HepG2 (cell line): ENCODE measurements around the gene ITGAE. TPM values are rescaled to one million over a fixed set of nuclear protein-coding genes. Genes with fewer than 3 reads are reported as not detected.

Experiments used
- CEBPB ChIP-seq: IDR thresholded peaks from 2 replicates; pipeline ENCODE4 v1.6.1; 2011; ENCODE audit warnings: low read depth, low read length, improper control_type of control experiment, borderline replicate concordance
- GABPA ChIP-seq, 2 experiments: IDR thresholded peaks; 2 replicates each; pipeline ENCODE4 v1.6.1; 2011 to 2016; ENCODE audit warnings: low read depth in 2 of 2, low read length in 1 of 2, missing biosample characterization in 1 of 2, missing genetic modification characterization in 1 of 2
- GFI1 ChIP-seq: sonication (generic); formaldehyde crosslinking; IDR thresholded peaks from 2 replicates; pipeline ENCODE4 v1.5.0; 2020; ENCODE audit warnings: missing genetic modification reagents, mild to moderate bottlenecking, borderline replicate concordance
- HOXA5 ChIP-seq: sonication (generic); formaldehyde crosslinking; IDR thresholded peaks from 2 replicates; pipeline ENCODE4 v1.4.0; 2020; ENCODE audit warnings: missing genetic modification reagents
- KMT2B ChIP-seq: IDR thresholded peaks from 2 replicates; pipeline ENCODE4 v1.6.1; 2016; ENCODE audit warnings: missing genetic modification reagents, missing compliant biosample characterization
- MAFF ChIP-seq: IDR thresholded peaks from 2 replicates; pipeline ENCODE4 v1.6.1; 2011; ENCODE audit warnings: low read depth, low read length, improper control_type of control experiment
- MXD3 ChIP-seq: IDR thresholded peaks from 2 replicates; pipeline ENCODE4 v1.6.1; 2016; ENCODE audit warnings: mild to moderate bottlenecking, missing biosample characterization, missing genetic modification reagents
- PHB2 ChIP-seq: fragments of 450-650 bp; IDR thresholded peaks from 2 replicates; pipeline ENCODE4 v1.6.1; 2018; ENCODE audit not compliant: partially characterized antibody
- SIX4 ChIP-seq: sonication (generic); formaldehyde crosslinking; IDR thresholded peaks from 2 replicates; pipeline ENCODE4 v1.4.0; 2020; ENCODE audit warnings: missing genetic modification reagents
- ZBTB34 ChIP-seq: sonication (generic); formaldehyde crosslinking; IDR thresholded peaks from 2 replicates; pipeline ENCODE4 v1.8.0; 2022; ENCODE audit warnings: mild to moderate bottlenecking, missing genetic modification reagents
- ZFP36 ChIP-seq: fragments of 150-350 bp; IDR thresholded peaks from 2 replicates; pipeline ENCODE4 v1.6.1; 2018; ENCODE audit warnings: borderline replicate concordance, low read length, low read depth; ENCODE audit not compliant: partially characterized antibody
- ZNF121 ChIP-seq: sonication (generic); formaldehyde crosslinking; IDR thresholded peaks from 2 replicates; pipeline ENCODE4 v1.5.0; 2020; ENCODE audit warnings: mild to moderate bottlenecking, missing genetic modification reagents
- ZNF20 ChIP-seq: sonication (generic); formaldehyde crosslinking; IDR thresholded peaks from 2 replicates; pipeline ENCODE4 v1.4.0; 2020; ENCODE audit warnings: mild to moderate bottlenecking, moderate library complexity, missing genetic modification reagents
- ZNF572 ChIP-seq: sonication (generic); formaldehyde crosslinking; IDR thresholded peaks from 2 replicates; pipeline ENCODE4 v1.5.1; 2020; ENCODE audit warnings: mild to moderate bottlenecking, missing genetic modification reagents
- ZNF619 ChIP-seq: sonication (generic); formaldehyde crosslinking; IDR thresholded peaks from 2 replicates; pipeline ENCODE4 v1.4.0; 2020; ENCODE audit warnings: mild to moderate bottlenecking, missing genetic modification reagents
- ZNF841 ChIP-seq: sonication (generic); formaldehyde crosslinking; IDR thresholded peaks from 2 replicates; pipeline ENCODE4 v1.8.1; 2023; ENCODE audit warnings: missing genetic modification reagents, borderline replicate concordance
- polyA plus RNA-seq, 8 experiments: library from polyadenylated mRNA; depleted of rRNA in 3 of 8; stranded (reverse) in 7 of 8; unstranded in 1 of 8; fragments of >200 nt; fragmentation: Illumina TruSeq in 4 of 8; extraction: Trizol in 4 of 8; gene quantifications; 2 replicates each; pipeline versions ENCODE4 v1.2.1 to v1.2.3, GENCODE V29; 2011 to 2016; ENCODE audit warnings: low read depth in 4 of 8, missing spikeins in 1 of 8, mixed read lengths in 1 of 8; ENCODE audit not compliant: insufficient read depth in 1 of 8
- total RNA-seq, 5 experiments: library from RNA; depleted of rRNA; stranded (reverse); fragments of >200 nt; fragmentation: Illumina TruSeq; extraction: Trizol; gene quantifications; 2 replicates each; pipeline ENCODE4 v1.2.3, GENCODE V29; 2016; ENCODE audit warnings: low read depth in 1 of 5
- TF ChIP-seq, protein P1 (sequence below): sonication (generic); formaldehyde crosslinking; IDR thresholded peaks from 2 replicates; pipeline ENCODE4 v1.5.0; 2020; ENCODE audit warnings: mild to moderate bottlenecking, missing genetic modification reagents, borderline replicate concordance
- TF ChIP-seq, protein P2 (sequence below): IDR thresholded peaks from 2 replicates; pipeline ENCODE4 v1.6.1; 2016; ENCODE audit warnings: mild to moderate bottlenecking

The ITGAE gene
- total and polyA plus RNA-seq, 2 of the 13 experiments (the other 11 are each of a cell fraction or from before 2014, with no cell fraction given): 42.3 to 49.0 TPM

GRCh38 chr17:3802461-3803307 is 1.7 kb upstream of the ITGAE start (continued):
- TF ChIP-seq, protein P1, sequence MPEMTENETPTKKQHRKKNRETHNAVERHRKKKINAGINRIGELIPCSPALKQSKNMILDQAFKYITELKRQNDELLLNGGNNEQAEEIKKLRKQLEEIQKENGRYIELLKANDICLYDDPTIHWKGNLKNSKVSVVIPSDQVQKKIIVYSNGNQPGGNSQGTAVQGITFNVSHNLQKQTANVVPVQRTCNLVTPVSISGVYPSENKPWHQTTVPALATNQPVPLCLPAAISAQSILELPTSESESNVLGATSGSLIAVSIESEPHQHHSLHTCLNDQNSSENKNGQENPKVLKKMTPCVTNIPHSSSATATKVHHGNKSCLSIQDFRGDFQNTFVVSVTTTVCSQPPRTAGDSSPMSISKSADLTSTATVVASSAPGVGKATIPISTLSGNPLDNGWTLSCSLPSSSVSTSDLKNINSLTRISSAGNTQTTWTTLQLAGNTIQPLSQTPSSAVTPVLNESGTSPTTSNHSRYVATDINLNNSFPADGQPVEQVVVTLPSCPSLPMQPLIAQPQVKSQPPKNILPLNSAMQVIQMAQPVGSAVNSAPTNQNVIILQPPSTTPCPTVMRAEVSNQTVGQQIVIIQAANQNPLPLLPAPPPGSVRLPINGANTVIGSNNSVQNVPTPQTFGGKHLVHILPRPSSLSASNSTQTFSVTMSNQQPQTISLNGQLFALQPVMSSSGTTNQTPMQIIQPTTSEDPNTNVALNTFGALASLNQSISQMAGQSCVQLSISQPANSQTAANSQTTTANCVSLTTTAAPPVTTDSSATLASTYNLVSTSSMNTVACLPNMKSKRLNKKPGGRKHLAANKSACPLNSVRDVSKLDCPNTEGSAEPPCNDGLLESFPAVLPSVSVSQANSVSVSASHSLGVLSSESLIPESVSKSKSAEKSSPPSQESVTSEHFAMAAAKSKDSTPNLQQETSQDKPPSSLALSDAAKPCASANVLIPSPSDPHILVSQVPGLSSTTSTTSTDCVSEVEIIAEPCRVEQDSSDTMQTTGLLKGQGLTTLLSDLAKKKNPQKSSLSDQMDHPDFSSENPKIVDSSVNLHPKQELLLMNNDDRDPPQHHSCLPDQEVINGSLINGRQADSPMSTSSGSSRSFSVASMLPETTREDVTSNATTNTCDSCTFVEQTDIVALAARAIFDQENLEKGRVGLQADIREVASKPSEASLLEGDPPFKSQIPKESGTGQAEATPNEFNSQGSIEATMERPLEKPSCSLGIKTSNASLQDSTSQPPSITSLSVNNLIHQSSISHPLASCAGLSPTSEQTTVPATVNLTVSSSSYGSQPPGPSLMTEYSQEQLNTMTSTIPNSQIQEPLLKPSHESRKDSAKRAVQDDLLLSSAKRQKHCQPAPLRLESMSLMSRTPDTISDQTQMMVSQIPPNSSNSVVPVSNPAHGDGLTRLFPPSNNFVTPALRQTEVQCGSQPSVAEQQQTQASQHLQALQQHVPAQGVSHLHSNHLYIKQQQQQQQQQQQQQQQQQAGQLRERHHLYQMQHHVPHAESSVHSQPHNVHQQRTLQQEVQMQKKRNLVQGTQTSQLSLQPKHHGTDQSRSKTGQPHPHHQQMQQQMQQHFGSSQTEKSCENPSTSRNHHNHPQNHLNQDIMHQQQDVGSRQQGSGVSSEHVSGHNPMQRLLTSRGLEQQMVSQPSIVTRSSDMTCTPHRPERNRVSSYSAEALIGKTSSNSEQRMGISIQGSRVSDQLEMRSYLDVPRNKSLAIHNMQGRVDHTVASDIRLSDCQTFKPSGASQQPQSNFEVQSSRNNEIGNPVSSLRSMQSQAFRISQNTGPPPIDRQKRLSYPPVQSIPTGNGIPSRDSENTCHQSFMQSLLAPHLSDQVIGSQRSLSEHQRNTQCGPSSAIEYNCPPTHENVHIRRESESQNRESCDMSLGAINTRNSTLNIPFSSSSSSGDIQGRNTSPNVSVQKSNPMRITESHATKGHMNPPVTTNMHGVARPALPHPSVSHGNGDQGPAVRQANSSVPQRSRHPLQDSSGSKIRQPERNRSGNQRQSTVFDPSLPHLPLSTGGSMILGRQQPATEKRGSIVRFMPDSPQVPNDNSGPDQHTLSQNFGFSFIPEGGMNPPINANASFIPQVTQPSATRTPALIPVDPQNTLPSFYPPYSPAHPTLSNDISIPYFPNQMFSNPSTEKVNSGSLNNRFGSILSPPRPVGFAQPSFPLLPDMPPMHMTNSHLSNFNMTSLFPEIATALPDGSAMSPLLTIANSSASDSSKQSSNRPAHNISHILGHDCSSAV (CRISPR knock-in tag): no peak
- TF ChIP-seq, protein P2, sequence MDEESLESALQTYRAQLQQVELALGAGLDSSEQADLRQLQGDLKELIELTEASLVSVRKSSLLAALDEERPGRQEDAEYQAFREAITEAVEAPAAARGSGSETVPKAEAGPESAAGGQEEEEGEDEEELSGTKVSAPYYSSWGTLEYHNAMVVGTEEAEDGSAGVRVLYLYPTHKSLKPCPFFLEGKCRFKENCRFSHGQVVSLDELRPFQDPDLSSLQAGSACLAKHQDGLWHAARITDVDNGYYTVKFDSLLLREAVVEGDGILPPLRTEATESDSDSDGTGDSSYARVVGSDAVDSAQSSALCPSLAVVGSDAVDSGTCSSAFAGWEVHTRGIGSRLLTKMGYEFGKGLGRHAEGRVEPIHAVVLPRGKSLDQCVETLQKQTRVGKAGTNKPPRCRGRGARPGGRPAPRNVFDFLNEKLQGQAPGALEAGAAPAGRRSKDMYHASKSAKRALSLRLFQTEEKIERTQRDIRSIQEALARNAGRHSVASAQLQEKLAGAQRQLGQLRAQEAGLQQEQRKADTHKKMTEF (CRISPR knock-in tag): peak; percentile 98
- TF ChIP-seq HOXA5 (CRISPR knock-in tag) (peak; percentile 87; the same call in 1 of the 2 replicates), GABPA (IDR thresholded peaks at IDR 0.05; ENCODE audit: low read depth, low read length) (no peak), GABPA (CRISPR knock-in tag; IDR thresholded peaks at IDR 0.05; ENCODE audit: low read depth) (peak; percentile 64; the same call in 1 of the 2 replicates), ZFP36 (no peak), ZBTB34 (peak; percentile 58; the same call in 1 of the 2 replicates), ZNF121 (peak; percentile 17; the same call in 1 of the 2 replicates), ZNF841 (CRISPR knock-in tag) (no peak), ZNF619 (CRISPR knock-in tag) (no peak), MXD3 (0 out of 2 replicates have a peak, but pooled peaks have one; percentile 42), ZNF572 (no peak), GFI1 (CRISPR knock-in tag) (peak; percentile 82), KMT2B (no peak; the same call in 1 of the 2 replicates), SIX4 (CRISPR knock-in tag) (peak; percentile 87), ZNF20 (no peak), PHB2 (no peak), MAFF (no peak), CEBPB (peak; percentile 98)
